HG03521 (cell line): Measurements from ENCODE around the gene TFAM.

ENCODE experiments used
- ATAC-seq: cut with Tn5 transposase; IDR thresholded peaks from one replicate; pipeline ENCODE4 v1.9.1; 2021; ENCODE audit warnings: mild to moderate bottlenecking, moderate library complexity; ENCODE audit not compliant: unreplicated experiment

Gene TFAM

DNA sequence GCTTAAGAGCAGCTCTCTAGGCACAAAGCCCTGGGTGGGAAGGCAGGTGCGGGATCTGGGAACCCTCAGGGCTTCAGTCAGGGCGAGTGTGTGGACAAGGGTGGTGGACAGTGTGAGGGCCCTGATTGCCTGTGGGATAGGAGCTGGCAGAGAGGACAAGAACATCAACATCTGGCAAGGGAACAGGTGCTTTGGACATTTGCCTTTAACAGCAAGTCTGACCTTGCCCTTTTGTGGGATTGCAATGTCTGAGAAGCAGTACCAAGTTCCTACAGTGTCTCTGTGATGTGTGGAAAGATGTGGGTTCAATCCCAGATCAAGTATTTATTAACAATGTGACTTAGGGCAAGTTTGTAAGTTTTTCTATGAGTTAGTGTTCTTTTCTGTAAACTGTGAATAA is 46.7 kb downstream of the TFAM start:
- ATAC-seq, result no peak

DNA sequence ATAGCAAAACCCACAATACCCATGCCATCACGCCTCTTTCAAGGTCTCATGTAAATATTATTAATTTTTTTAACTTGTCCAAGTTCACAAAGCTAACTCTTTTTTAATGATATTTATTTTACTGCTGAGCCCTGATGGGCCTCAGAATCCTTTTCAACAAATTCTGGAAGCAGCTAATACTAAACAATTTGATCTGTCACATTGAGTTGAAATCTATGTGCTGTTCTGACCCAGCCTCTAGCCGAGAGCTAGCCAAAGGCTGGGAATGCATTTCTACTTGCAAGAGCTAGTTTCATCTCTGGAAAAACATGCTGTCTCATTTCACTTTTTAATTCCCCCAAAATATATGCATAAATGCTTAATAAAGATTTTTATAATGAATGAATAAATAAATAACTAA is 47.9 kb downstream of the TFAM start:
- ATAC-seq, result no peak

- ATAC-seq, result no peak
Observed at GRCh38 chr10:58433571-58433970, 48.4 kb downstream of the TFAM start.

DNA sequence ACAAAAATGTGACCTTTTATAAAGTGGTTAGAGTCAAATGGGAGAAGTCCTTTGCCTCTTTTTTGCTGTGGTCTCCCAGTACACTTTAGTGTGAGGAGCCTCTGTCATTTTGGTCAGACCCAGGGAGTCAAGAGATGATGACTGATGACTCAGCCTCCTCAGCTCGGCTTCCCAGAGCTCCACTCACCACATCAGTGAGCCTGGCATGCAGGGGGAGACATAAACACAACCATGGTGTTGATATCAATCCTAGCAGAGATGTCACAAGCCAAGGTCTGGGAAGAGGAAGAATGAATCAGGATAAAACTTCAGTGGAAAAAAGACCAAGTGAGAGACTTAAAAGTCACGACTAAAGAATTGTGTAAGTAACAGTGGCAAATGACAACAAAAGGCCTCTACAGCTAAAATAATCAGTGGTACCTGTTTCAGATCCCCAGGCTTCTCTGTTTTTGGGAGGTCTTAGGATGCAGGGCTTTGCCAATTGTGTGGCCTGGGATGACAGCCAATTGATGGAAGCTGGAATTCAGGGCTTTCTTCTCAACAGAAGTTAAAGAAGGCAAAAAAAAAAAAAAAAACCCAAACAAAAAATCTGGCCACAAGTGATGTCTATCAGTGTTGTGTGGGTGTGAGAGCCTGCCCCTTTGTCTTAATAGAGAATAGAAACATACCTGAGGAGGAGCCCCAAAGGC is 50.2 kb downstream of the TFAM start:
- ATAC-seq, result no peak

GRCh38 chr10:58436071-58436470 is 50.9 kb downstream of the TFAM start:
- ATAC-seq, result no peak

GRCh38 chr10:58438340-58438871 is 53.2 kb downstream of the TFAM start:
- ATAC-seq, result no peak

GRCh38 chr10:58438986-58439385 is 53.8 kb downstream of the TFAM start:
- no peak for ATAC-seq

GRCh38 chr10:58439632-58440364 is 54.6 kb downstream of the TFAM start:
- no peak for ATAC-seq

DNA sequence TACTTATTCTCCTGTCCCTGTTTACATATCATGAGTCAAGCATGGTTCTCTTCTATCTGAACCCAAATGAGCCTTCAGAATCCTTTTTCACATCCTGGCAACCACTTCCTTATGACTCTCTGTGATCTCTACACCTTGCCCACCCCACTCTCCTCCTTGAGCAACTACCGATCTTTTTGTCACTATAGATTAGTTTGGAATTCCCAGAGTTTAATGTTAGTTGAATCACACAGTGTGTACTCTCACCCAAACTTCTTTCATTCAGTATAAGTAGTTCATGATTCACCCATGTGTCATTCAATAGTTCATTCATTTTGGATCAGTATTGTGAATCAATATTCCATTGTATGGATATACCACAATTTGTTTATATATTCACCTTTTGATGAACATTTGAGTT is 55.3 kb downstream of the TFAM start:
- no peak for ATAC-seq

GRCh38 chr10:58444321-58444720 is 59.1 kb downstream of the TFAM start:
- no peak for ATAC-seq

DNA sequence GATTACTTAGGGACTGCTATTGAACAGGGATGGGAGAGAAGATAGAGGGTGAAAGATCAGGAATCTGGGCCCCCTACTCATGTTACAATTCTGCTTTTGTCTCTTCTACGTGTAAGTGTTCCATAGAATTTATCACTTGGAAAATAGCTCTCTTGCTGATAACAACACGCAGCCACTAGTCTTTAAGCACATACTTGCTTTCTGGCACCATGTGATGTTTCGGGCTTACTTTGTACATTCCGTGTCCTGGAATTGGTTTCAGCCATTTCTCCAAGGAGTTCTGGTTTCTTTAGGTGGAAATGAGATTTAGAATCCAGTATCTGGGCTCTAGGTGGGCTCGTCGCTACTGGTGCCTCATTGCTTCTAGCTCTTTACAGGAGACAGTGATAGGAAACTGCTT is 59.7 kb downstream of the TFAM start:
- no peak for ATAC-seq

GRCh38 chr10:58448121-58448935 is 63.1 kb downstream of the TFAM start:
- no peak for ATAC-seq
